HUES48 (cell line): Measurements from ENCODE around the gene CDPF1.

Experiments used
- H3K27ac ChIP-seq: one replicate; pipeline ENCODE4 v1.7.0; 2013; ENCODE audit warnings: low read depth, low read length, inconsistent platforms
- H3K27me3 ChIP-seq: 2 replicates; pipeline ENCODE4 v1.6.1; 2013; ENCODE audit warnings: mild to moderate bottlenecking, low read length; ENCODE audit not compliant: control insufficient read depth, insufficient read depth
- H3K36me3 ChIP-seq: 2 replicates; pipeline ENCODE4 v1.6.1; 2013; ENCODE audit warnings: low read length; ENCODE audit not compliant: control insufficient read depth, insufficient read depth
- H3K4me1 ChIP-seq: 2 replicates; pipeline ENCODE4 v1.6.1; 2013; ENCODE audit warnings: mild to moderate bottlenecking, low read length; ENCODE audit not compliant: control insufficient read depth, insufficient read depth
- H3K4me3 ChIP-seq: 2 replicates; pipeline ENCODE4 v1.5.1; 2013; ENCODE audit warnings: mild to moderate bottlenecking, low read depth, low read length
- H3K9ac ChIP-seq: 2 replicates; pipeline ENCODE4 v1.6.1; 2013; ENCODE audit warnings: mild to moderate bottlenecking, low read depth, low read length, moderate library complexity
- H3K9me3 ChIP-seq: 2 replicates; pipeline ENCODE4 v1.6.1; 2013; ENCODE audit warnings: low read length; ENCODE audit not compliant: control insufficient read depth, insufficient read depth

Gene CDPF1

GRCh38 chr22:46196278-46196677, 53.8 kb downstream of the CDPF1 start:
- Histone ChIP-seq H3K36me3 (no peaks in the 10 kb centered on the region), H3K9ac (no peak overlapping the region), H3K4me1 (peaks cover 3% of the 10 kb centered on the region; the same call in 1 of the 2 replicates), H3K27me3 (no peaks in the 10 kb centered on the region), H3K27ac (no peak overlapping the region), H3K9me3 (no peaks in the 10 kb centered on the region), H3K4me3 (no peak overlapping the region)

- Histone ChIP-seq H3K4me3 (no peak overlapping the region), H3K27ac (no peak overlapping the region), H3K9ac (no peak overlapping the region), H3K27me3 (no peaks in the 10 kb centered on the region), H3K36me3 (no peaks in the 10 kb centered on the region), H3K9me3 (no peaks in the 10 kb centered on the region), H3K4me1 (no peaks in the 10 kb centered on the region)
Observed at GRCh38 chr22:46195487-46196165, 54.5 kb downstream of the CDPF1 start.
